Anterior cingulate cortex (tissue), 58 donors: ENCODE results near the gene HDHD5.
A peak's percentile ranks its signal among the peaks of the same experiment; 100 is the strongest.
"Not testable (repeated sequence)": the region's sequence is repeated elsewhere in the genome, so short reads cannot be mapped to it uniquely, and the experiment has no call there.

ENCODE experiments used
- DNase-seq, 58 donors: peaks; one replicate each; lab custom pipeline; 2025; lab: John Stamatoyannopoulos, UW

Gene HDHD5

GRCh38 chr22:17158176-17158567 is 905 bp downstream of the HDHD5 start:
- DNase-seq: no peak

- no peak for DNase-seq
Measured at GRCh38 chr22:17157714-17158113, 1.4 kb downstream of the HDHD5 start.

- DNase-seq: no peak
Measured at GRCh38 chr22:17155941-17156340, 3.1 kb downstream of the HDHD5 start.

- DNase-seq: no peak
Measured at GRCh38 chr22:17152971-17153370, 6.1 kb downstream of the HDHD5 start.

- no peak for DNase-seq
Measured at GRCh38 chr22:17152340-17152739, 6.7 kb downstream of the HDHD5 start.

- DNase-seq: no peak
Measured at GRCh38 chr22:17149076-17149815, 9.8 kb downstream of the HDHD5 start.

- not testable (repeated sequence) for DNase-seq
Measured at GRCh38 chr22:17147458-17147857, 11.6 kb downstream of the HDHD5 start.

- DNase-seq: no peak
Measured at GRCh38 chr22:17145021-17145680, 13.9 kb downstream of the HDHD5 start.

GRCh38 chr22:17143826-17144225 is 15.3 kb downstream of the HDHD5 start:
- DNase-seq: no peak

- DNase-seq: no peak
Measured at GRCh38 chr22:17143101-17143500, 16.0 kb downstream of the HDHD5 start.

- no peak for DNase-seq
Measured at GRCh38 chr22:17140826-17141766, 18.0 kb downstream of the HDHD5 start.

- no peak for DNase-seq
Measured at GRCh38 chr22:17140022-17140421, 19.1 kb downstream of the HDHD5 start.

- peak in 4 of 58 donors; percentile 15 to 56 (median 16) for DNase-seq
Measured at GRCh38 chr22:17138513-17138912, 20.6 kb downstream of the HDHD5 start.

GRCh38 chr22:17137861-17138425 is 21.1 kb downstream of the HDHD5 start:
- DNase-seq: no peak

GRCh38 chr22:17137170-17137569 is 21.9 kb downstream of the HDHD5 start:
- DNase-seq: no peak

GRCh38 chr22:17135153-17135760 is 23.8 kb downstream of the HDHD5 start:
- DNase-seq: no peak

- no peak for DNase-seq
Measured at GRCh38 chr22:17133137-17133536, 25.9 kb downstream of the HDHD5 start.

- DNase-seq: no peak
Measured at GRCh38 chr22:17132112-17132511, 27.0 kb downstream of the HDHD5 start.

- peak in 32 of 58 donors; percentile 19 to 86 (median 50) for DNase-seq
Measured at GRCh38 chr22:17131686-17132085, 27.4 kb downstream of the HDHD5 start.

- DNase-seq: no peak
Measured at GRCh38 chr22:17130199-17130598, 28.9 kb downstream of the HDHD5 start.
